ENCODE results near the gene SIGLEC9.
"Not testable (repeated sequence)": the region's sequence is repeated elsewhere in the genome, so short reads cannot be mapped to it uniquely, and the experiment has no call there.

SIGLEC9 gene

GRCh38 chr19:51123802-51124201, 904 bp upstream of the SIGLEC9 start:
- no peak for DNase-seq (ENCODE audit: low read depth)

- no peak for DNase-seq (ENCODE audit: low read depth)
Observed at GRCh38 chr19:51124216-51124615, 490 bp upstream of the SIGLEC9 start.

DNA sequence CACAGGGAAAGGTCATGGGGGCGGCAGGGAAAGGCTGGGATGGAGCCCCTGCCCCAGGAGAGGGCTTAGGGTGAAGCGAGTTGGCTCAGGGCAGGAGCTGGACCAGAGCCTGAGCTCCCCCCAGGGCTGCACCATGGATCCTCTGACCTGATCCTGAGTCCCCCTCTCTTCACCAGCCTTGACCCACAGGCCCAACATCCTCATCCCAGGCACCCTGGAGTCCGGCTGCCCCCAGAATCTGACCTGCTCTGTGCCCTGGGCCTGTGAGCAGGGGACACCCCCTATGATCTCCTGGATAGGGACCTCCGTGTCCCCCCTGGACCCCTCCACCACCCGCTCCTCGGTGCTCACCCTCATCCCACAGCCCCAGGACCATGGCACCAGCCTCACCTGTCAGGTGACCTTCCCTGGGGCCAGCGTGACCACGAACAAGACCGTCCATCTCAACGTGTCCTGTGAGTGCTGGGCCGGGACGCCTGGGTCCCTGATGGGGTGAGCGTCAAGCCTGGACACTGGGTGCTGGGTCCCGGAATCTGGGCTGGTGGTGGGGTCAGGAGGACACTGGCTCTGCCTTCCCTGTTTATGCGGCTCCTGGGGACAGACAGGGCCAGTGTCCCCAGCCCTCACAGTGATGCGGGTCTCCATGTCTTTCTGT, 842 bp downstream of the SIGLEC9 start:
- DNase-seq (ENCODE audit: low read depth), result no peak

- no peak for DNase-seq (ENCODE audit: low read depth)
Observed at GRCh38 chr19:51127032-51127431, 2.3 kb downstream of the SIGLEC9 start.

- no peak for DNase-seq (ENCODE audit: low read depth)
Observed at GRCh38 chr19:51127755-51128154, 3.0 kb downstream of the SIGLEC9 start.

GRCh38 chr19:51128227-51128626, 3.5 kb downstream of the SIGLEC9 start:
- DNase-seq (ENCODE audit: low read depth), result no peak

GRCh38 chr19:51129716-51130115, 5.0 kb downstream of the SIGLEC9 start:
- no peak for DNase-seq (ENCODE audit: low read depth)

GRCh38 chr19:51131780-51132680, 7.3 kb downstream of the SIGLEC9 start:
- DNase-seq (ENCODE audit: low read depth), result no peak

DNA sequence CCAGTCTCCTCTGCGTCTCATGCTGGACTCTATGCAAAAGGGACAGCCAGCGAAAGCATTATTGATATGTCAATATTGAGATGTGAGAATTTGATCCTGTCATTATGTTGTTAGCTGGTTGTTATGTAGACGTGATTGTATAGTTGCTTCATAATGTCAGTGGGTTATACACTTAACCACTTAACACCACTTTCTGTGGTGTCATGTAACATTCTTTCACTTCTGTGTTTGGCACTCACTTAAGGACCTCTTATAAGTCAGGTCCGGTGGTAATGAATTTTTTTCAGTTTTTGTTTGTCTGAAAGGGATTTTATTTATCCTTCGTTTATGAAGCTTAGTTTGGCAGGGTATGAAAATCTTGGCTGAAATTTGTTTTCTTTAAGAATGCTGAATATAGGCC, 10.3 kb downstream of the SIGLEC9 start:
- DNase-seq (ENCODE audit: low read depth), result no peak

GRCh38 chr19:51135986-51136762, 11.5 kb downstream of the SIGLEC9 start:
- DNase-seq (ENCODE audit: low read depth), result no peak

GRCh38 chr19:51136851-51137551, 12.3 kb downstream of the SIGLEC9 start:
- no peak for DNase-seq (ENCODE audit: low read depth)

GRCh38 chr19:51137792-51138425, 13.2 kb downstream of the SIGLEC9 start:
- no peak for DNase-seq (ENCODE audit: low read depth)

DNA sequence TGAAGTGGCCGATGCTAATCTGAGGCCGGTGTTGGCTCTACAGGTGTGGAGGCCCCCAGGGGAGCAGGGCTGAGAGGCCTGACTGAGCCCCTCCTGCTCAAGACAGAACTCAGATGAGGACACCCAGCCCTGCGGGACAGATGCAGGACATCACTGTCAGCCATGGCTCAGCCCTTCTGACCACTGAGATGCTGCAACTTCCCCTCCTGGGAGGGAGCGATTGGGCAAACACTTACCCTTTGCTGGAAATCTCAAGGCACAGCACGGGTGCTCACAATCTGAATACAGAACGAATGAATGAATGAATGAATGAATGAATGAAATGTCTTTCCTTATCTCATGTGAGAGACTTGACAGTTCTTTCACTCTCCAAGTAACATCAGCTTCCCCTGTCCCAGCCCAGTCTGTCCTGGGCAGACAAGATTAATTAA, 13.9 kb downstream of the SIGLEC9 start:
- no peak for DNase-seq (ENCODE audit: low read depth)

- DNase-seq (ENCODE audit: low read depth), result no peak
Observed at GRCh38 chr19:51139299-51140014, 14.8 kb downstream of the SIGLEC9 start.

DNA sequence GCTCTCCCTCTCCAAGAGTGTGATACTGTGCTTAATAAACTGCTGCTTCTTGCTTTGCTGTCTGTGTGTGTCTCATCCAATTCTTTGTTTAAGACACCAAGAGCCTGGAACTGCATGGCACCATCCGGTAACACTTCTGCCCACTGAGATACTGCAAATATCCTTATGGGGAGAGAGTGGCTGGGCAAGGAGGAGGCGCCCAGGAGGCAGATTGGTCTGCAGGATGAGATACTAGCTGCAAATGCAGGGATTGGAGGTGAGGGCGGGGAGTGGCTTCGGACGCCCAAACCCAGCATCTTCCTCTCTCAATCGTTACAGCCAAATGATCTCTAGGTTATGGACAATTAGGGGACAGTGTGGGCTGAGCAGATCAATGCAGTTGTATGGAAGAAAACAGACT, 15.7 kb downstream of the SIGLEC9 start:
- DNase-seq (ENCODE audit: low read depth), result no peak

- no peak for DNase-seq (ENCODE audit: low read depth)
Observed at GRCh38 chr19:51141181-51141580, 16.5 kb downstream of the SIGLEC9 start.

- DNase-seq (ENCODE audit: low read depth), result no peak
Observed at GRCh38 chr19:51142119-51142518, 17.4 kb downstream of the SIGLEC9 start, which contains the start of gene SIGLEC7. SIGLEC7 (plus strand) TSS chr19:51142301; CDS start chr19:51142370, 69 bp downstream.

GRCh38 chr19:51142809-51143475, 18.2 kb downstream of the SIGLEC9 start:
- DNase-seq (ENCODE audit: low read depth), result not testable (repeated sequence)

GRCh38 chr19:51143486-51143885, 18.8 kb downstream of the SIGLEC9 start:
- no peak for DNase-seq (ENCODE audit: low read depth)

- no peak for DNase-seq (ENCODE audit: low read depth)
Observed at GRCh38 chr19:51144482-51145045, 19.9 kb downstream of the SIGLEC9 start.
